ENCODE data around the gene KISS1.

Gene KISS1

GRCh38 chr1:204181116-204181515 lies 15.2 kb downstream of the KISS1 start:
- no peak for TF ChIP-seq CTCF (IDR thresholded peaks at IDR 0.05; ENCODE audit: low read length, missing control alignments)
- H3K4me3 ChIP-seq (replicated peaks; ENCODE audit: low read depth, low read length), result no peak overlapping the region
- no peak for DNase-seq (ENCODE audit: low read depth)

- no peak overlapping the region for H3K4me3 ChIP-seq (replicated peaks; ENCODE audit: low read depth, low read length)
- DNase-seq (ENCODE audit: low read depth), result no peak
- TF ChIP-seq CTCF (IDR thresholded peaks at IDR 0.05; ENCODE audit: low read length, missing control alignments), result no peak
These were observed 16.2 kb downstream of the KISS1 start for GRCh38 chr1:204180133-204180532.

GRCh38 chr1:204178487-204179281 lies 17.6 kb downstream of the KISS1 start:
- no peak overlapping the region for H3K4me3 ChIP-seq (replicated peaks; ENCODE audit: low read depth, low read length)
- no peak for DNase-seq (ENCODE audit: low read depth)
- no peak for TF ChIP-seq CTCF (IDR thresholded peaks at IDR 0.05; ENCODE audit: low read length, missing control alignments)

- H3K4me3 ChIP-seq (replicated peaks; ENCODE audit: low read depth, low read length), result no peak overlapping the region
- no peak for TF ChIP-seq CTCF (IDR thresholded peaks at IDR 0.05; ENCODE audit: low read length, missing control alignments)
- DNase-seq (ENCODE audit: low read depth), result no peak
These were observed 19.2 kb downstream of the KISS1 start for GRCh38 chr1:204177133-204177532.

GRCh38 chr1:204176049-204176448 lies 20.2 kb downstream of the KISS1 start:
- TF ChIP-seq CTCF (IDR thresholded peaks at IDR 0.05; ENCODE audit: low read length, missing control alignments), result no peak
- H3K4me3 ChIP-seq (replicated peaks; ENCODE audit: low read depth, low read length), result no peak overlapping the region
- DNase-seq (ENCODE audit: low read depth), result no peak

- DNase-seq (ENCODE audit: low read depth), result no peak
- H3K4me3 ChIP-seq (replicated peaks; ENCODE audit: low read depth, low read length), result no peak overlapping the region
- no peak for TF ChIP-seq CTCF (IDR thresholded peaks at IDR 0.05; ENCODE audit: low read length, missing control alignments)
These were observed 21.3 kb downstream of the KISS1 start for GRCh38 chr1:204174958-204175357.
